Measurements from ENCODE around the gene SAMD9L.

- no peak for TF ChIP-seq CTCF (IDR thresholded peaks at IDR 0.05)
- no peak for TF ChIP-seq EP300 (IDR thresholded peaks at IDR 0.05)
- no peak for TF ChIP-seq POLR2A (IDR thresholded peaks at IDR 0.05)
Observed at GRCh38 chr7:93171606-93172226, 23.5 kb upstream of the SAMD9L start.
